RWPE2 (cell line): ENCODE data around the gene LRMDA.

Source experiments
- ATAC-seq: fragments of 200-7000 bp; cut with Tn5 transposase; 3 replicates; pipeline ENCODE4 v1.9.1; 2021; ENCODE audit warnings: low read depth
- DNase-seq: peaks from one replicate; pipeline ENCODE4 v3.0.0-alpha.2; 2020; ENCODE audit warnings: low spot score
- H3K27ac ChIP-seq: fragments of 450-650 bp; 2 replicates; pipeline ENCODE4 v1.5.1; 2017; ENCODE audit warnings: mild to moderate bottlenecking; ENCODE audit not compliant: poor library complexity, severe bottlenecking
- H3K27me3 ChIP-seq: fragments of 250-450 bp; sonication (Bioruptor Pico); 2 replicates; pipeline ENCODE4 v1.5.1; 2021; ENCODE audit warnings: mild to moderate bottlenecking, moderate library complexity; ENCODE audit not compliant: insufficient read depth, poor library complexity, severe bottlenecking
- H3K36me3 ChIP-seq: fragments of 250-450 bp; sonication (Bioruptor Pico); 2 replicates; pipeline ENCODE4 v1.5.1; 2020; ENCODE audit warnings: low read depth, mild to moderate bottlenecking, moderate library complexity
- H3K4me1 ChIP-seq: fragments of 250-450 bp; sonication (Bioruptor Pico); 2 replicates; pipeline ENCODE4 v1.5.1; 2021; ENCODE audit warnings: mild to moderate bottlenecking, moderate library complexity; ENCODE audit not compliant: insufficient read depth, poor library complexity, severe bottlenecking
- H3K4me3 ChIP-seq: fragments of 250-450 bp; sonication (Bioruptor Pico); 2 replicates; pipeline ENCODE4 v1.5.1; 2021; ENCODE audit warnings: mild to moderate bottlenecking, moderate library complexity; ENCODE audit not compliant: severe bottlenecking
- H3K9me3 ChIP-seq: fragments of 250-450 bp; sonication (Bioruptor Pico); 2 replicates; pipeline ENCODE4 v1.5.1; 2021; ENCODE audit warnings: mild to moderate bottlenecking, moderate library complexity; ENCODE audit not compliant: severe bottlenecking
- TF ChIP-seq, protein P1 (sequence below): fragments of 450-650 bp; IDR thresholded peaks from one replicate; pipeline ENCODE4 v1.5.1; 2017; ENCODE audit warnings: mild to moderate bottlenecking, moderate library complexity; ENCODE audit not compliant: poor library complexity, severe bottlenecking

LRMDA gene

DNA sequence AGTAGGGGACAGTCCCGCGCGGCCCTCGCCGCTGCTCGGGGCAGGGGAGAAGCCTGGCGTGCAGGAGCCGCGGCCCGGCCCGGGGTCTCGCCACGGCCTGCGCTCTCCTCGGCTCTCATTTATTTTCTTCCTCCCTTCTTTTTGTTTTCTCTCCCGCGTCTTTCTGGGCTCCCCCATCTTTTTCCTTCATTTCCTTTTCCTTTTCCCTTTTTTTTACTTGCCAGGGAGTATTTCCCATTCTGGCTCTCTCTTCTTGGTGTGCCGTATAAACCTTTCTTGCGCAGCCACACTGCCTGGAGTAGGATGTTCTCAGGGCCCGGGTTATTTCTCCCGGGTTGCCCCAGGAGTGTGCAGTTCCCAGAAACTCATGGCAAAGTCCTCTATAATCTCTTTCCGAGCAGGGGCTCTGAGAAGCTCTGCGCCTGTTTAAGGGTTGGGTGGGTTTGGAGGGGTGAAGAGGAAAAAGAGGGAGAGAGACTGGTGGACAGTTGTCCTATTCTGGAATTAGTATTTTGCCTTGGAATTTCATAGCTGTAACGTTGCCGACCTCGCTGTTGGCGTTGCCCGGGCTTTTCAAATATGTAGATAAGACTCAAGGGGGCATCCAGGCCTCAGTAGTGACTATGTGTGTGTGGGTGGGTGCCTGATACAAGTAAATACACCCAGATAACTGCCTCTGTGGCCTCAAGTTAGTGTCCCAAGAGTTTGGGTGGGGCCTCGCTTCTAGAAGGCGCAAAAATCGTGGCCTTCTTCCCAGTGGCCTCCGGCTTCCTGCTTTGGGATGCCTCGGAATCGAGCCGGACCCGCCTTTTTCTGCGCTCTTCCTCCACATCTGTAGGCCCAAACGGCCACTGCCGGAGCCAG lies 25.6 kb upstream of the LRMDA start:
- no peaks in the 10 kb centered on the region for H3K27me3 ChIP-seq
- no peak for DNase-seq
- peaks cover 6% of the 10 kb centered on the region for H3K4me1 ChIP-seq
- no peak overlapping the region for H3K27ac ChIP-seq
- no peaks in the 10 kb centered on the region for H3K36me3 ChIP-seq
- TF ChIP-seq, protein P1, sequence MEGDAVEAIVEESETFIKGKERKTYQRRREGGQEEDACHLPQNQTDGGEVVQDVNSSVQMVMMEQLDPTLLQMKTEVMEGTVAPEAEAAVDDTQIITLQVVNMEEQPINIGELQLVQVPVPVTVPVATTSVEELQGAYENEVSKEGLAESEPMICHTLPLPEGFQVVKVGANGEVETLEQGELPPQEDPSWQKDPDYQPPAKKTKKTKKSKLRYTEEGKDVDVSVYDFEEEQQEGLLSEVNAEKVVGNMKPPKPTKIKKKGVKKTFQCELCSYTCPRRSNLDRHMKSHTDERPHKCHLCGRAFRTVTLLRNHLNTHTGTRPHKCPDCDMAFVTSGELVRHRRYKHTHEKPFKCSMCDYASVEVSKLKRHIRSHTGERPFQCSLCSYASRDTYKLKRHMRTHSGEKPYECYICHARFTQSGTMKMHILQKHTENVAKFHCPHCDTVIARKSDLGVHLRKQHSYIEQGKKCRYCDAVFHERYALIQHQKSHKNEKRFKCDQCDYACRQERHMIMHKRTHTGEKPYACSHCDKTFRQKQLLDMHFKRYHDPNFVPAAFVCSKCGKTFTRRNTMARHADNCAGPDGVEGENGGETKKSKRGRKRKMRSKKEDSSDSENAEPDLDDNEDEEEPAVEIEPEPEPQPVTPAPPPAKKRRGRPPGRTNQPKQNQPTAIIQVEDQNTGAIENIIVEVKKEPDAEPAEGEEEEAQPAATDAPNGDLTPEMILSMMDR = no peak
- no peaks in the 10 kb centered on the region for H3K9me3 ChIP-seq
- no peak for ATAC-seq
- H3K4me3 ChIP-seq = no peak overlapping the region

DNA sequence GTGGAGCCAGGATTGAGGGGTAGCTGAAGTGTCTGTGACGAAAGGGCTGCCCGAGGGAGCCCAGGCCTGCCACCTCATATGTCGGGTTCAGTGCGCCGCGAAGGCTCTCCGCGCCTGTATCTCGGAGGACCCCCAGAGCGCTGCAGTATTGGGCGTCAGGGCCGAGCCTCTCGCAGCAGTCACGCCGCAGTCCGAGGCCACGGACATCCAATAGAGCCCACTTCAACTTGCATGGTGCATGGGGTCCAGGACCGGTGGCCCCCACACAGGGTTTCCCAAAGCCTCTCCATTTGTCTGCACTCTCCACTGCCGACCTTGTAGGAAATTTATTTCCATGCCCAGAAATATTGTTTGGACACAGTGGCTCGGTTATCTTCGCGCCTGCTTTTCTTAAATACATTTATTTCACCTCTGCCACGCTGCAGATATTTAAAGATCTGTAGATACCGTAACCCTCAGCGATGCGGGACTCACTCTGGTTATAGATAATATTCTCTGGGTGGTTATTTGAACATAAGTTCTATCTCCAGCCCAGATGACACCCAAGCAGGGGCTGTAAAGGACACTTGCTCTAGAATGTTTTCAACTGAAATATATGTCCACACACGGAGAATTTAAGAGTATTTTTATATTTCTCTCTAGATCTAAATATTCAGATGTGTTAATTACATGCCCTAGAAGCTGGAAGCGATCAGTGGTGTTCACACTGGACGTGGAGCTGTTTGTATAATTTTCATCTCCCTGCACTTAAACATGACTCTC lies 24.8 kb upstream of the LRMDA start:
- no peak overlapping the region for H3K4me3 ChIP-seq
- no peaks in the 10 kb centered on the region for H3K9me3 ChIP-seq
- ATAC-seq = no peak
- TF ChIP-seq, protein P1 = no peak
- H3K27me3 ChIP-seq = no peaks in the 10 kb centered on the region
- H3K27ac ChIP-seq = no peak overlapping the region
- H3K36me3 ChIP-seq = no peaks in the 10 kb centered on the region
- peaks cover 6% of the 10 kb centered on the region for H3K4me1 ChIP-seq
- DNase-seq = no peak

DNA sequence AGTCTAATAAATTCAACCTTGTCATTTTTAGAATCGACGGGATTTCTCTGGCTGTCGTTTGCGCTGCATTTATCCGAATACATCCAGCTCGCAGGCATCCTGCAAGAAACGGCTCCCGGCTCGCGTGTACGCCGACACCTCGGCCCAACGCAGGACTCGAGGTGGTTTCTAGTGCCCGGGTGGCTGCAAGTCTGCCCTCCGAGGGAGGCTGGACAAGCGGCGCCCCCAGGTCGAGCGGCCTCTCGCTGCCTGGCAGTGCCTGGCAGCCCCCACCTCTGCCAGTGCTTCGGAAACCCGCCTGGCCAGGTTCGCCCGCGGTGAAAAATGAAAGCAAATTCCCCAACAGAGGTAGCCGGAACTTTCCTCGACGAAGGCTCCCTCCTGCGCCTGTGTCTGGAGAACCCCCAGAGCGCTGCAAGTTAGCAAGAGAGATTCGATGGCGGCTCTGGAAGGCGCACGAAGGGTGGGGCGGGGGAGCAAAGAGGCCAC lies 24.2 kb upstream of the LRMDA start:
- no peaks in the 10 kb centered on the region for H3K27me3 ChIP-seq
- no peak for ATAC-seq
- peak overlapping the region; percentile 59 for H3K4me3 ChIP-seq

DNA sequence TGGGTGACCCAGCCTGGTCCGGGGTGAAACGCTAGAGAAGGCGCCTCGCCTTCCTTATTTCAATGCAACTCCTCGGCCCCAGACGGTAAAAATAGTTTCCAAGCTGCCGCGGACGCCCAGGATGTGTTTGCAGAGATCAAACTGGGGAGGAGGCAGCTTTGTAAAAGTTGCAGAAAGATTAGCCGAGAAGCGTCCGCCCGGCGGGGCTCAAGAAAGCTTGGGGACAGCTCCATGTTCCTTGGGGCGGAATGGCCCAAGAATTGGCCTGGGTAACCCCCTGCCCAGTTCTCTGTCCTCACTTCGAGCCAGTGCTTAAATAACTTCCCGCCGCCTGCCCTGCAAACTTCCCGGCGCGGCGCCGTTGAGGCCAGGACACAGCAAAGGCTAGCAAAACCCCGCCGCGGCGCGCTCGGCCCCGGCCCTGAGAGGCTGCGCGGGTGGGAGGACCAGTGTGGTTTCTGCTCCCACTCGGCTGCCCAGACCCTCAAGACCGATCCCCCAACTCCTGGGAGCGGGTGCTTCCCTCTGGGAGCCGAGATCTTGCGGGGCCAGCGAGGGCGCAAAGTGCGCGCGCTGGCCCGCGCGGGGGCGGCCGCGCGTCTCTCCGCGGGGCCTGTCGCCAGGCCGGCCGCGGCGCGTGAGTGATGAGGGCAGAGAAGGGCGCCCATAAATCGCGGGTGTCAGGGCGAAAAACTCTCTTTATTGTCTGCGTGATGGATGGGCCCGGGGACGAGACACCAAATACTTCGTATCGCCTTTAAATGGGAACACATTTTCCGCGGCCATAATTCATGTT lies 23.5 kb upstream of the LRMDA start:
- Histone ChIP-seq H3K4me1 (peaks cover 6% of the 10 kb centered on the region), H3K9me3 (no peaks in the 10 kb centered on the region), H3K27ac (peak overlapping the region; percentile 71), H3K4me3 (peak overlapping the region; percentile 59), H3K27me3 (no peaks in the 10 kb centered on the region), H3K36me3 (no peaks in the 10 kb centered on the region)
- TF ChIP-seq, protein P1 = peak; percentile 41
- no peak for DNase-seq
- ATAC-seq = peak; percentile 13; the same call in 2 of the 3 replicates

More for the DNA sequence above, 24.2 kb upstream of the LRMDA start:
- Histone ChIP-seq H3K4me1 (peaks cover 6% of the 10 kb centered on the region), H3K27ac (peak overlapping the region; percentile 71), H3K9me3 (no peaks in the 10 kb centered on the region), H3K36me3 (no peaks in the 10 kb centered on the region)
- TF ChIP-seq, protein P1 = no peak
- no peak for DNase-seq
